Natural killer cell (primary cell): ENCODE measurements around the gene OR10H1. TPM values are rescaled to one million over a fixed set of nuclear protein-coding genes. Genes with fewer than 3 reads are reported as not detected.
"Not testable (repeated sequence)": the region's sequence is repeated elsewhere in the genome, so short reads cannot be mapped to it uniquely, and the experiment has no call there.

ENCODE experiments used
- ATAC-seq, 3 donors: fragments of 150-1000 bp in 2 of 3; fragments of 200-7000 bp in 1 of 3; cut with Tn5 transposase; 1 replicate in 1 of 3; 2 replicates in 2 of 3; pipeline ENCODE4 v1.10.0; 2021; ENCODE audit warnings: mild to moderate bottlenecking in 2 of 3, moderate library complexity in 2 of 3
- DNase-seq, 2 donors: peaks; one replicate each; pipeline versions ENCODE4 v3.0.0 to v3.0.0-alpha.2; 2013 to 2021; ENCODE audit warnings: mixed read lengths in 1 of 2
- H3K27ac ChIP-seq: one replicate; pipeline ENCODE4 v1.5.1; 2013; ENCODE audit warnings: mild to moderate bottlenecking, low read length
- H3K27me3 ChIP-seq: one replicate; pipeline ENCODE4 v1.6.1; 2013; ENCODE audit warnings: low read length; ENCODE audit not compliant: control insufficient read depth, insufficient read depth
- H3K36me3 ChIP-seq: one replicate; pipeline ENCODE4 v1.6.1; 2013; ENCODE audit warnings: low read length; ENCODE audit not compliant: control insufficient read depth, insufficient read depth
- H3K4me1 ChIP-seq: one replicate; pipeline ENCODE4 v1.6.1; 2013; ENCODE audit warnings: low read length; ENCODE audit not compliant: control insufficient read depth, insufficient read depth
- H3K4me3 ChIP-seq: one replicate; pipeline ENCODE4 v1.5.1; 2013; ENCODE audit warnings: low read length
- H3K9me3 ChIP-seq: one replicate; pipeline ENCODE4 v1.6.1; 2013; ENCODE audit warnings: low read length; ENCODE audit not compliant: control insufficient read depth, insufficient read depth
- H3K27ac Mint-ChIP-seq, 2 donors: one replicate each; pipeline ENCODE4 v1.8.0; 2022; ENCODE audit warnings: mild to moderate bottlenecking in 2 of 2, mixed read lengths in 2 of 2, moderate library complexity in 1 of 2
- H3K27me3 Mint-ChIP-seq, 2 donors: one replicate each; pipeline ENCODE4 v1.8.0; 2022; ENCODE audit warnings: low read depth in 2 of 2, mixed read lengths in 2 of 2
- H3K36me3 Mint-ChIP-seq: one replicate; pipeline ENCODE4 v1.8.0; 2022; ENCODE audit warnings: mixed read lengths
- H3K4me1 Mint-ChIP-seq, 2 donors: one replicate each; pipeline ENCODE4 v1.8.0; 2022; ENCODE audit warnings: mixed read lengths in 2 of 2
- H3K4me3 Mint-ChIP-seq: one replicate; pipeline ENCODE4 v1.8.0; 2022; ENCODE audit warnings: mild to moderate bottlenecking, moderate library complexity, mixed read lengths
- H3K9me3 Mint-ChIP-seq, 2 donors: one replicate each; pipeline ENCODE4 v1.8.0; 2022; ENCODE audit warnings: mixed read lengths in 2 of 2
- WGBS: methylation state at CpG from one replicate; pipeline ENCODE4 v1.1.7; 2013; ENCODE audit warnings: missing lambda C conversion rate; ENCODE audit not compliant: insufficient coverage; 5-methylcytosine and 5-hydroxymethylcytosine counted together
- intact Hi-C: fragments of 100-400 bp; cut with micrococcal nuclease; formaldehyde crosslinking; loops from one replicate; pipeline ENCODE4 v1.14.2; 2022
- total RNA-seq, 4 donors: library from RNA; stranded (reverse); fragments of 120-200 nt in 1 of 4; gene quantifications; one replicate each; pipeline versions ENCODE4 v1.2.3 to v1.2.4, GENCODE V29; 2013 to 2022
- TF ChIP-seq, protein P1 (sequence below): fragments of 200-600 bp; IDR thresholded peaks from one replicate; pipeline ENCODE4 v1.8.0; 2022; ENCODE audit warnings: antibody characterized with exemption

The OR10H1 gene
- total RNA-seq, 3 donors from 2014 or later (not counting 1 experiment from before 2014, with no cell fraction given) = 0.08 to 0.12 TPM; not detected in 1

DNA sequence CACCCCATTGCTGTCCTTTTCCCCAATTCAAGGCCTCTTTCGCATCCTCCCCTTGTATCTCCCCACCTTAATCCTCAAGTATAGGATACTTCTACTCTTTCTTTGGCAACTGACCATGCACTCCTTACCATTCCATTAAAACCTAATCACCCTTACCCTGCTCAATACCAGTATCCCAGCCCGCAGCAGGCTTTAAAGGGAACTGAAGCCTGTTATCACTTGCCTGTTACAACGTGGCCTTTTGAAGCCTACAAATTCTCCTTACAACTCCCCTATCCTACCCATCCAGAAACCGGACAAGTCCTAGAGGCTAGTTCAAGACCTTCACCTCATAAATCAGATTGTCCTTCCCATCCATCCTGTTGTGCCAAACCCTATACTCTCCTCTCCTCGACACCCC is 16.2 kb upstream of the OR10H1 start:
- Mint-ChIP-seq H3K27ac (no peak overlapping the region), H3K4me3 (no peak overlapping the region), H3K36me3 (no peaks in the 10 kb centered on the region), H3K4me1 (peaks cover 9% of the 10 kb centered on the region in 2 donors), H3K9me3 (no peaks in the 10 kb centered on the region), H3K27me3 (peaks cover 12 to 15% of the 10 kb centered on the region in 2 donors)
- no peak overlapping the region for H3K27ac ChIP-seq
- H3K4me1 ChIP-seq = peaks cover 16% of the 10 kb centered on the region
- no peaks in the 10 kb centered on the region for H3K36me3 ChIP-seq
- H3K4me3 ChIP-seq = no peak overlapping the region
- intact Hi-C loops = loop anchor here (10.0 kb wide), 1 partner anchor 603 kb away; no protein-coding TSS in a partner anchor
- TF ChIP-seq, protein P1, sequence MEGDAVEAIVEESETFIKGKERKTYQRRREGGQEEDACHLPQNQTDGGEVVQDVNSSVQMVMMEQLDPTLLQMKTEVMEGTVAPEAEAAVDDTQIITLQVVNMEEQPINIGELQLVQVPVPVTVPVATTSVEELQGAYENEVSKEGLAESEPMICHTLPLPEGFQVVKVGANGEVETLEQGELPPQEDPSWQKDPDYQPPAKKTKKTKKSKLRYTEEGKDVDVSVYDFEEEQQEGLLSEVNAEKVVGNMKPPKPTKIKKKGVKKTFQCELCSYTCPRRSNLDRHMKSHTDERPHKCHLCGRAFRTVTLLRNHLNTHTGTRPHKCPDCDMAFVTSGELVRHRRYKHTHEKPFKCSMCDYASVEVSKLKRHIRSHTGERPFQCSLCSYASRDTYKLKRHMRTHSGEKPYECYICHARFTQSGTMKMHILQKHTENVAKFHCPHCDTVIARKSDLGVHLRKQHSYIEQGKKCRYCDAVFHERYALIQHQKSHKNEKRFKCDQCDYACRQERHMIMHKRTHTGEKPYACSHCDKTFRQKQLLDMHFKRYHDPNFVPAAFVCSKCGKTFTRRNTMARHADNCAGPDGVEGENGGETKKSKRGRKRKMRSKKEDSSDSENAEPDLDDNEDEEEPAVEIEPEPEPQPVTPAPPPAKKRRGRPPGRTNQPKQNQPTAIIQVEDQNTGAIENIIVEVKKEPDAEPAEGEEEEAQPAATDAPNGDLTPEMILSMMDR = no peak
- no peaks in the 10 kb centered on the region for H3K9me3 ChIP-seq
- WGBS = 91% methylated on average over 5 of the region's 5 CpGs
- DNase-seq (no peak), ATAC-seq (no peak)
- no peaks in the 10 kb centered on the region for H3K27me3 ChIP-seq

DNA sequence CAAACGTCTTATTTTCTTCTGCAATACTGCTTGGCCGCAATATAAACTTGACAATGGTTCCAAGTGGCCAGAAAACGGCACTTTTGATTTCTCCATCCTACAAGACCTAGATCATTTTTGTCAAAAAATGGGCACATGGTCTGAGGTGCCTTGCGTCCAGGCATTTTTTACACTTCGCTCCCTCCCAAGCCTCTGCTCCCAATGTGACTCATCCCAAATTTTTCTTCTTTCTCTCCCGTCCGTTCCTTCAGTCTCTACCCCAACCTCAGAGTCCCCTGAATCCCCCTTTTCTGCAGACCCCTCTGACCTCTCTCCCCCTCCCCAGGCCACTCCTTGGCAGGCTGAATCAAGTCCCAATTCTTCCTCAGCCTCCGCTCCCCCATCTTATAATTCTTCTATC is 14.3 kb upstream of the OR10H1 start:
- 88% methylated on average over 8 of the region's 8 CpGs for WGBS
- Mint-ChIP-seq H3K27ac (no peak overlapping the region), H3K4me1 (no peaks in the 10 kb centered on the region), H3K27me3 (peaks cover 12 to 15% of the 10 kb centered on the region in 2 donors), H3K36me3 (no peaks in the 10 kb centered on the region), H3K9me3 (no peaks in the 10 kb centered on the region), H3K4me3 (no peak overlapping the region)
- no peak for ATAC-seq
- no peak overlapping the region for H3K4me3 ChIP-seq
- no peak for DNase-seq
- H3K27me3 ChIP-seq = no peaks in the 10 kb centered on the region
- no peak overlapping the region for H3K27ac ChIP-seq
- H3K4me1 ChIP-seq = peaks cover 6% of the 10 kb centered on the region
- TF ChIP-seq, protein P1 = no peak
- intact Hi-C loops = loop anchor here (10.0 kb wide), 1 partner anchor 605 kb away; no protein-coding TSS in a partner anchor
- no peaks in the 10 kb centered on the region for H3K36me3 ChIP-seq
- no peaks in the 10 kb centered on the region for H3K9me3 ChIP-seq

DNA sequence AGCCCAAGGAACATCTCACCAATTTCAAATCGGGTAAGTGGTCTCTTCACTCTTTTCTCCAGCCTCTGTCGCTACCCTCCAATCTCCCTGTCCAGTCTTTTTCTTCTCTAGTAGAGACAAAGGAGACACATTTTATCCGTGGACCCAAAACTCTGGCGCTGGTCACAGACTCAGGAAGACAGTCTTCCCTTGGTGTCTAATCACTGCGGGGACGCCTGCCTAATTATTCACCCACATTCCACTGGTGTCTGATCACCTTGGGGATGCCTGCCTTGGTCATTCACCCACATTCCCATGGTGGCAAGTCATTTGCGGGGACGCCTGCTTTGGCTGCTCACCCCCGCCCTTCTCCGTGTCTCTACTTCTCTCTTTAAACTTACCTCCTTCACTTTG is 13.8 kb upstream of the OR10H1 start:
- Mint-ChIP-seq H3K4me1 (no peaks in the 10 kb centered on the region), H3K36me3 (no peaks in the 10 kb centered on the region), H3K27me3 (peaks cover 12 to 15% of the 10 kb centered on the region in 2 donors), H3K9me3 (no peaks in the 10 kb centered on the region), H3K4me3 (no peak overlapping the region), H3K27ac (no peak overlapping the region)
- Histone ChIP-seq H3K36me3 (no peaks in the 10 kb centered on the region), H3K27me3 (no peaks in the 10 kb centered on the region), H3K9me3 (no peaks in the 10 kb centered on the region), H3K4me3 (no peak overlapping the region), H3K4me1 (peaks cover 6% of the 10 kb centered on the region), H3K27ac (no peak overlapping the region)
- ATAC-seq (no peak), DNase-seq (no peak)
- TF ChIP-seq, protein P1 = no peak
- 91% methylated on average over 10 of the region's 10 CpGs for WGBS
- intact Hi-C loops = no loop called here

DNA sequence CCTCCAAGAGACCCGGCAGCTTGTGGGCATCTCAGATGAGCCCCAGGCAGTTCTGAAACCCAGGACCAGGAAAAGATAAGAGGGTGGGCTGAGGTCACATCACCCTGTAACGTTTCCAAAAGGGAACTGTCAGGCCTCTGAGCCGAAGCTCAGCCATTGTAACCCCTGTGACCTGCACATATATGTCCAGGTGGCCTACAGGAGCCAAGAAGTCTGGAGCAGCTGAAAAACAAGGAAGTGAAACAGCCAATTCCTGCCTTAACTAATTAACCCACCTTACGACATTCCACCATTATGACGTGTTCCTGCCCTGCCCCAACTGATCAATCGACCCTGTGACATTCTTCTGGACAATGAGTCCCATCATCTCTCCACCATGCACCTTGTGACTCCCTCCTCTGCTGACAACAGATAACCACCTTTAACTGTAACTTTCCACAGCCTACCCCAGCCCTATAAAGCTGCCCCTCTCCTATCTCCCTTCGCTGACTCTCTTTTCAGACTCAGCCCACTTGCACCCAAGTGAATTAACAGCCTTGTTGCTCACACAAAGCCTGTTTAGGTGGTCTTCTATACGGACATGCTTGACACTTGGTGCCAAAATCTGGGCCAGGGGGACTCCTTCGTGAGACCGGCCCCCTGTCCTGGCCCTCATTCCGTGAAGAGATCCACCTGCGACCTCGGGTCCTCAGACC is 13.3 kb upstream of the OR10H1 start:
- DNase-seq, H3K4me3 Mint-ChIP-seq, H3K36me3 Mint-ChIP-seq, intact Hi-C loops, H3K9me3 ChIP-seq, H3K27me3 ChIP-seq, H3K4me3 ChIP-seq, ATAC-seq, H3K27ac ChIP-seq, H3K36me3 ChIP-seq, H3K27ac Mint-ChIP-seq, H3K9me3 Mint-ChIP-seq, H3K4me1 Mint-ChIP-seq, H3K4me1 ChIP-seq: not testable (repeated sequence)
- H3K27me3 Mint-ChIP-seq = peaks cover 12 to 15% of the 10 kb centered on the region in 2 donors
- WGBS = 70% methylated on average over 13 of the region's 13 CpGs
